Type B pancreatic cell (in vitro differentiated cells): ENCODE results near the gene SLC9A7. TPM values are rescaled to one million over a fixed set of nuclear protein-coding genes. Genes with fewer than 3 reads are reported as not detected.
A peak's percentile ranks its signal among the peaks of the same experiment; 100 is the strongest.

Source experiments
- DNase-seq: peaks from one replicate; pipeline ENCODE4 v3.0.0; 2021; ENCODE audit warnings: mixed read lengths; ENCODE audit not compliant: unreplicated experiment; ENCODE audit errors: extremely low spot score
- H3K27ac Mint-ChIP-seq: 2 replicates; pipeline ENCODE4 v1.8.0; 2021; ENCODE audit warnings: mild to moderate bottlenecking, mixed read lengths
- H3K27me3 Mint-ChIP-seq: 2 replicates; pipeline ENCODE4 v1.8.0; 2021; ENCODE audit warnings: mixed read lengths
- H3K36me3 Mint-ChIP-seq: 2 replicates; pipeline ENCODE4 v1.8.0; 2021; ENCODE audit warnings: mixed read lengths
- H3K4me1 Mint-ChIP-seq: one replicate; pipeline ENCODE4 v1.8.0; 2021; ENCODE audit warnings: mixed read lengths; ENCODE audit not compliant: unreplicated experiment
- H3K4me3 Mint-ChIP-seq: 2 replicates; pipeline ENCODE4 v1.8.0; 2021; ENCODE audit warnings: mild to moderate bottlenecking, mixed read lengths
- H3K9me3 Mint-ChIP-seq: 2 replicates; pipeline ENCODE4 v1.8.0; 2021; ENCODE audit warnings: mixed read lengths
- total RNA-seq: library from RNA; stranded (reverse); gene quantifications from 2 replicates; pipeline ENCODE4 v1.2.1, GENCODE V29; 2021; ENCODE audit warnings: low replicate concordance
- TF ChIP-seq, protein P1 (sequence below): fragments of 200-600 bp; sonication (generic); conservative IDR thresholded peaks from 2 replicates; pipeline ENCODE4 v1.5.0; 2021; ENCODE audit warnings: antibody characterized with exemption, mild to moderate bottlenecking

The SLC9A7 gene
- total RNA-seq, 1 donor from 2014 or later, result 7.5 TPM

DNA sequence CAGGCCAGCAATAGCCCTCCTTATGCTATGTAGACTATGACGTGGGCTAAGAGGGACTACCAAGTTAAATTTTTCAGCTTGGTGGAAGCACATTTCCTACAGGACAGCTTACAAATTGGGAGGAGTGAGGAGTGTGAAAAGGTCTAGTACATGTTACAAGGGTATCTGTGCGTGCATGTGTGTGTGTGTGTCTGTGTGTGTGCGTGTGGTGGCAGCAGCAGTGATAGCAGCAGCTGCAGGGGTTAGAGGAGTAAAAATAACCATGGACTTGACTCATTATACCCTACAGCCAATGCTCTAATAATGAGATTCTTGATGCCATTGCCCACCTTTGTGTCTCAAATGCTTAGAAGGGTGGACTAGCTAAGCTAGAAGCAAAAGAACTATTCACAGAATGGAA, 88.6 kb downstream of the SLC9A7 start:
- DNase-seq, result no peak
- no peaks in the 10 kb centered on the region for H3K36me3 Mint-ChIP-seq
- no peaks in the 10 kb centered on the region for H3K27me3 Mint-ChIP-seq
- no peak overlapping the region for H3K4me3 Mint-ChIP-seq
- TF ChIP-seq, protein P1, sequence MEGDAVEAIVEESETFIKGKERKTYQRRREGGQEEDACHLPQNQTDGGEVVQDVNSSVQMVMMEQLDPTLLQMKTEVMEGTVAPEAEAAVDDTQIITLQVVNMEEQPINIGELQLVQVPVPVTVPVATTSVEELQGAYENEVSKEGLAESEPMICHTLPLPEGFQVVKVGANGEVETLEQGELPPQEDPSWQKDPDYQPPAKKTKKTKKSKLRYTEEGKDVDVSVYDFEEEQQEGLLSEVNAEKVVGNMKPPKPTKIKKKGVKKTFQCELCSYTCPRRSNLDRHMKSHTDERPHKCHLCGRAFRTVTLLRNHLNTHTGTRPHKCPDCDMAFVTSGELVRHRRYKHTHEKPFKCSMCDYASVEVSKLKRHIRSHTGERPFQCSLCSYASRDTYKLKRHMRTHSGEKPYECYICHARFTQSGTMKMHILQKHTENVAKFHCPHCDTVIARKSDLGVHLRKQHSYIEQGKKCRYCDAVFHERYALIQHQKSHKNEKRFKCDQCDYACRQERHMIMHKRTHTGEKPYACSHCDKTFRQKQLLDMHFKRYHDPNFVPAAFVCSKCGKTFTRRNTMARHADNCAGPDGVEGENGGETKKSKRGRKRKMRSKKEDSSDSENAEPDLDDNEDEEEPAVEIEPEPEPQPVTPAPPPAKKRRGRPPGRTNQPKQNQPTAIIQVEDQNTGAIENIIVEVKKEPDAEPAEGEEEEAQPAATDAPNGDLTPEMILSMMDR, result no peak
- H3K9me3 Mint-ChIP-seq, result no peaks in the 10 kb centered on the region
- H3K27ac Mint-ChIP-seq, result no peak overlapping the region
- no peaks in the 10 kb centered on the region for H3K4me1 Mint-ChIP-seq

GRCh38 chrX:46666831-46667230, 92.1 kb downstream of the SLC9A7 start:
- DNase-seq, result no peak
- no peak overlapping the region for H3K4me3 Mint-ChIP-seq
- TF ChIP-seq, protein P1, result no peak
- no peaks in the 10 kb centered on the region for H3K9me3 Mint-ChIP-seq
- no peaks in the 10 kb centered on the region for H3K27me3 Mint-ChIP-seq
- no peak overlapping the region for H3K27ac Mint-ChIP-seq
- no peaks in the 10 kb centered on the region for H3K36me3 Mint-ChIP-seq
- no peaks in the 10 kb centered on the region for H3K4me1 Mint-ChIP-seq

DNA sequence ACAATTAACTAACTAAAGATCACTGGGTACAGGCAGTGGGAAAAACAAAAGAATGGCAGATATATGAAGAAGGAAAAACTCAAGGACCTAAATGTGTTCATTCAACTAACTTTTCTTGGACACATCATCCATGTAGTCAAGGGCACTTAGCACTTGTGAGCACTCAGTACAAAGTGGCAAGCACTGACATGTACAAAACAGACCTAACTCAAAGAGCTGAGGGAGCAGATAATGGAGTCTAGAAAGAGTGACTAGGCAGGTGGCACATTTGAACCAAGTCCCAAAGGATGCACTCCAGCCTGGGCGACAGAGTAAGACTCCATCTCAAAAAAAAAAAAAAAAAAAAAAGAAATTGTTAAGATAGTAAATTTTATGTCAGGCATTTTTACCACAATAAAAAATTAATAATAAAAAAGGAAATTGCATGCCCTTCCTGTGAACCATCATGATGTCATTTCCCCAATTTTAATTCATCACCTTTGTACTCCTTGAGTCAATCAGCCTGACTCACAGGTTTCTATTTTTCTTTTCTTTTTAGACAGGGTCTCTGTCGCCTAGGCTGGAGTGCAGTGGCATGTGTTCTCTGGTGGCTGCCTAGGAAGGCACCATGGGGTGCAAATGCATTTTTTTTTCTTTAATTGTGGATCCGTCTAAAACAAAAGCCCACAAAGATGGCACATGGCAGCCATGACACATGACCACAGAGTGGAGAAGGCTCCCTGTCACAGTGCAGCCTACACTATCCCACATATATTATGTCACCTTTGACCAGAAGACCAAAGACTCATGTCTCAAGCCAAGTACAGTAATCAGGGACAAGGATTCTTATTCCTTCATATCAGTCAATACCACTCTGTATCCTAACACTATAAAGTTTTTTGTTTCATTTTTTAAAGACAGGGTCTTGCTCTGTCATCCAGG, 93.4 kb downstream of the SLC9A7 start:
- H3K4me3 Mint-ChIP-seq, result no peak overlapping the region
- H3K27me3 Mint-ChIP-seq, result no peaks in the 10 kb centered on the region
- TF ChIP-seq, protein P1, result no peak
- H3K36me3 Mint-ChIP-seq, result no peaks in the 10 kb centered on the region
- no peaks in the 10 kb centered on the region for H3K4me1 Mint-ChIP-seq
- H3K27ac Mint-ChIP-seq, result no peak overlapping the region
- no peaks in the 10 kb centered on the region for H3K9me3 Mint-ChIP-seq
- DNase-seq, result no peak

DNA sequence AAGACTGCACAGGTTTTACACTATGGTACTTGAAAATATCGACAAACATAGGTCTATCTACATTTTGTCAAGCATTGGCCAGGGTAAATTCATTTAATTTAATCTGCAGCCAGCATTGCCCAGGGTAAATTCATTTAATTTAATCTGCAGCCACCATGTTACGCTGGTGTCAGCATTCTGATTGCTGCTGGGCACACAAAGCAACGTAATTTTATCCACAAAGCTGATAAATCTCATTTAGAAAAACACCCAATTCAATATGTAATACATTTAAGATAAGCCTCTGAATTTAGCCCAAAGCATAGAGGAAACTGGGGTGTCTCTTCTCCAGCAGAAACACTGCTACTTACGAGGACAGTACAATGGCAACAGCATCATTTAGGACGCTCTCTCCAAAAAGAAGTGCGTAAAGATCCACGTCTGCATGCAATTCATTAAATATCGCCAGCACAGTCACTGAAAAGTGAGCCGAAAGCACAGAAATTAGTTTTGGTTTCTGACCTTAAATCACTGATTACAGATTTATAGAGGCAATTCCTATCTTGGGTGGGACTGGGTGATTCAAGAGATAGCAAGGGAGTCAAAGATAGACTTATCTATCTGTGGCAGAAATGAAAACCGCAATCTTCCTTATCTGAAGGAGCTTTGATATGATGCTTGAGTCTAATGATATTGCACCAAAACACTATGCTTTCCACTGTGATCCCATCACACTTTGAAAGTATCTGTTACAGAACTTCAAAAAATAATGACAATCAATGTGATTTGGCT, 96.5 kb downstream of the SLC9A7 start:
- H3K4me3 Mint-ChIP-seq, result no peak overlapping the region

DNA sequence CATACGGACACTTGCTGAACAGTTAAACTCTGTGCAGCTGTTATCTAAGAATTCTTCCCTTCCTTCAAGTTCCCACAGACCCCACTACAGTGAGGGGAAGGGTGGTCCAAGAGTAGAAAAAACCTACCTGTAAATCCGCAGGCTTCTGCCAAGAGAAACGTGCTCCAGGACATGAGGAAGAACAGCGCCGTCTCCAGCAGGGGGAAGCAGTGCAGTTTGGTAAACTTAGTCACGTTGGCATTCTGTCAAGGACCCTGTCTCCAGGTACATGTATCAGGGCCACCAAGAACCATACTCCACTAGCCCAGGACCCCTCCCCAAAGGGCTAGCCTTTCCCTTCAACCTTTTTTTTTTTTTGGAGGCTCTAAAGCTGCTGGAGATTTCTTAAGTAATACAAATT, 105.4 kb downstream of the SLC9A7 start:
- Mint-ChIP-seq H3K36me3 (no peaks in the 10 kb centered on the region), H3K27me3 (no peaks in the 10 kb centered on the region), H3K4me1 (peaks cover 5% of the 10 kb centered on the region), H3K4me3 (no peak overlapping the region), H3K27ac (no peak overlapping the region), H3K9me3 (no peaks in the 10 kb centered on the region)
- no peak for DNase-seq
- TF ChIP-seq, protein P1, result peak; percentile 46

More for the DNA sequence above, 96.5 kb downstream of the SLC9A7 start:
- DNase-seq, result no peak
- H3K4me1 Mint-ChIP-seq, result no peaks in the 10 kb centered on the region
- no peaks in the 10 kb centered on the region for H3K27me3 Mint-ChIP-seq
- H3K36me3 Mint-ChIP-seq, result no peaks in the 10 kb centered on the region
- no peaks in the 10 kb centered on the region for H3K9me3 Mint-ChIP-seq
- H3K27ac Mint-ChIP-seq, result no peak overlapping the region
- TF ChIP-seq, protein P1, result no peak
